HCT116 (cell line): Measurements from ENCODE around the gene SERPING1. TPM values are rescaled to one million over a fixed set of nuclear protein-coding genes. Genes with fewer than 3 reads are reported as not detected.

Experiments
- ATAC-seq: fragments of 200-7000 bp; cut with Tn5 transposase; 2 replicates; pipeline ENCODE4 v1.9.1; 2020; ENCODE audit warnings: mild to moderate bottlenecking, moderate library complexity
- BruUV-seq: library from RNA; stranded (reverse); fragments of 400-500 nt; replicated peaks from 2 replicates; lab custom pipeline; 2021; lab: Mats Ljungman, UMichigan
- CTCF ChIA-PET: fragments of 300-600 bp; sonication (Branson Sonifier 250); formaldehyde crosslinking; loops from one replicate; lab custom pipeline; 2021; ENCODE audit warnings: antibody characterized with exemption; lab: Charles Lee
- POLR2A ChIA-PET: fragments of 300-600, 350-600 bp; sonication (Branson Sonifier 250); formaldehyde crosslinking; loops from one replicate; lab custom pipeline; 2021; ENCODE audit warnings: antibody characterized with exemption; lab: Charles Lee
- RAD21 ChIA-PET, 2 experiments: fragments of 300-600 bp; sonication (Branson Sonifier 250); formaldehyde crosslinking; loops; one replicate each; lab custom pipeline; 2023; ENCODE audit warnings: low total read pairs in 2 of 2; ENCODE audit not compliant: uncharacterized antibody in 2 of 2, unreplicated experiment in 2 of 2, low non-redundant PET in 1 of 2; lab: Charles Lee
- DNase-seq: peaks from one replicate; pipeline ENCODE4 v3.0.0-alpha.2; 2010; ENCODE audit warnings: low read depth, low spot score
- H2AFZ ChIP-seq: fragments of 200-600 bp; shearing (Covaris generic), sonication (generic); 2 replicates; pipeline ENCODE4 v1.6.1; 2017; ENCODE audit warnings: low read depth, mixed run types, mixed read lengths, antibody characterized with exemption, low read length; ENCODE audit not compliant: poor library complexity, severe bottlenecking
- H3K27ac ChIP-seq: 2 replicates; pipeline ENCODE4 v1.5.1; 2012; ENCODE audit warnings: low read depth, low read length
- H3K27me3 ChIP-seq: fragments of 200-600 bp; sonication (generic); 2 replicates; pipeline ENCODE4 v1.6.1; 2016; ENCODE audit warnings: mixed run types, low read length, mixed read lengths; ENCODE audit not compliant: insufficient read depth
- H3K36me3 ChIP-seq, 2 experiments: fragments of 200-500 bp in 1 of 2; fragments of 200-600 bp in 1 of 2; sonication (Bioruptor generic) in 1 of 2; sonication (generic) in 1 of 2; 2 replicates each; pipeline versions ENCODE4 v1.5.1 to v1.6.1; 2014 to 2016; ENCODE audit warnings: low read length in 2 of 2, inconsistent platforms in 1 of 2, mixed read lengths in 1 of 2, mixed run types in 1 of 2; ENCODE audit not compliant: insufficient read depth in 2 of 2, control insufficient read depth in 1 of 2
- H3K4me1 ChIP-seq, 2 experiments: fragments of 200-600 bp in 1 of 2; sonication (generic) in 1 of 2; 2 replicates each; pipeline versions ENCODE4 v1.5.1 to v1.6.1; 2012 to 2017; ENCODE audit warnings: low read length in 2 of 2, inconsistent platforms in 1 of 2, mild to moderate bottlenecking in 1 of 2, mixed read lengths in 1 of 2, mixed run types in 1 of 2, moderate library complexity in 1 of 2; ENCODE audit not compliant: insufficient read depth in 2 of 2, control insufficient read depth in 1 of 2
- H3K4me2 ChIP-seq: fragments of 200-600 bp; sonication (generic); 2 replicates; pipeline ENCODE4 v1.6.1; 2017; ENCODE audit warnings: mixed run types, low read length, mixed read lengths
- H3K4me3 ChIP-seq, 2 experiments: fragments of 200-600 bp in 1 of 2; sonication (generic) in 1 of 2; replicated peaks in 1 of 2; 2 replicates each; pipeline ENCODE4 v1.5.1; 2011 to 2016; ENCODE audit warnings: low read length in 2 of 2, control low read depth in 1 of 2, low read depth in 1 of 2, mild to moderate bottlenecking in 1 of 2, mixed read lengths in 1 of 2, mixed run types in 1 of 2
- H3K79me2 ChIP-seq: fragments of 200-600 bp; sonication (generic); 2 replicates; pipeline ENCODE4 v1.6.1; 2017; ENCODE audit warnings: mild to moderate bottlenecking, mixed run types, low read length, moderate library complexity, mixed read lengths; ENCODE audit not compliant: insufficient read depth
- H3K9ac ChIP-seq: fragments of 200-600 bp; sonication (generic); 2 replicates; pipeline ENCODE4 v1.6.1; 2016; ENCODE audit warnings: low read length, mixed read lengths
- H3K9me2 ChIP-seq: fragments of 200-600 bp; sonication (generic), shearing (Covaris generic); 2 replicates; pipeline ENCODE4 v1.6.1; 2017; ENCODE audit warnings: mixed run types, mild to moderate bottlenecking, moderate library complexity; ENCODE audit not compliant: insufficient read depth
- H3K9me3 ChIP-seq, 2 experiments: fragments of 200-500 bp in 1 of 2; fragments of 200-600 bp in 1 of 2; sonication (Bioruptor generic) in 1 of 2; sonication (generic) in 1 of 2; 2 replicates each; pipeline ENCODE4 v1.6.1; 2014 to 2017; ENCODE audit warnings: low read length in 2 of 2, mixed read lengths in 2 of 2, inconsistent platforms in 1 of 2, low read depth in 1 of 2, mild to moderate bottlenecking in 1 of 2, mixed run types in 1 of 2, moderate library complexity in 1 of 2; ENCODE audit not compliant: control insufficient read depth in 1 of 2, insufficient read depth in 1 of 2
- H4K20me1 ChIP-seq: fragments of 200-600 bp; sonication (generic), shearing (Covaris generic); 2 replicates; pipeline ENCODE4 v1.6.1; 2017; ENCODE audit warnings: mixed run types, mild to moderate bottlenecking, moderate library complexity; ENCODE audit not compliant: insufficient read depth
- EGR1 ChIP-seq: IDR thresholded peaks from 2 replicates; pipeline ENCODE4 v1.6.1; 2012; ENCODE audit warnings: low read depth
- ELF1 ChIP-seq: IDR thresholded peaks from 2 replicates; pipeline ENCODE4 v1.6.1; 2012; ENCODE audit warnings: low read depth, borderline replicate concordance
- EZH2phosphoT487 ChIP-seq: fragments of 200-600 bp; IDR thresholded peaks from 2 replicates; pipeline ENCODE4 v1.6.1; 2018; ENCODE audit warnings: antibody characterized with exemption, borderline replicate concordance
- MAX ChIP-seq: IDR thresholded peaks from 2 replicates; pipeline ENCODE4 v1.6.1; 2012
- POLR2AphosphoS5 ChIP-seq: IDR thresholded peaks from 2 replicates; pipeline ENCODE4 v1.6.1; 2011; ENCODE audit warnings: mild to moderate bottlenecking, low read depth, low read length, moderate library complexity
- SIN3A ChIP-seq: IDR thresholded peaks from 2 replicates; pipeline ENCODE4 v1.6.1; 2012; ENCODE audit warnings: low read depth
- SP1 ChIP-seq: IDR thresholded peaks from 2 replicates; pipeline ENCODE4 v1.6.1; 2012; ENCODE audit warnings: low read depth
- SRF ChIP-seq: IDR thresholded peaks from 2 replicates; pipeline ENCODE4 v1.6.1; 2012; ENCODE audit warnings: low read depth
- TCF7L2 ChIP-seq: IDR thresholded peaks from 2 replicates; pipeline ENCODE4 v1.7.0; 2011; ENCODE audit warnings: borderline replicate concordance, inconsistent platforms; ENCODE audit not compliant: insufficient read depth, insufficient read length; ENCODE audit errors: extremely low read depth
- YY1 ChIP-seq: IDR thresholded peaks from 2 replicates; pipeline ENCODE4 v1.6.1; 2011; ENCODE audit warnings: low read length, low read depth, moderate library complexity, mild to moderate bottlenecking; ENCODE audit not compliant: insufficient replicate concordance; ENCODE audit errors: extremely low read depth
- intact Hi-C: fragments of 100-400 bp; cut with micrococcal nuclease; formaldehyde crosslinking; loops from 2 replicates; pipeline ENCODE4 v1.10.0; 2022
- total RNA-seq: library from RNA; stranded (reverse); gene quantifications from one replicate; pipeline ENCODE4 v1.2.1, GENCODE V29; 2021; ENCODE audit not compliant: unreplicated experiment
- TF ChIP-seq, protein P1 (sequence below), 3 experiments: fragments of 200-600 bp in 1 of 3; sonication (generic) in 1 of 3; IDR thresholded peaks in 2 of 3; conservative IDR thresholded peaks in 1 of 3; 2 replicates each; pipeline ENCODE4 v1.5.1; 2012 to 2017; ENCODE audit warnings: low read depth in 2 of 3, low read length in 2 of 3, antibody characterized with exemption in 1 of 3, borderline replicate concordance in 1 of 3, control low read depth in 1 of 3, mild to moderate bottlenecking in 1 of 3, mixed read lengths in 1 of 3, mixed run types in 1 of 3, moderate library complexity in 1 of 3; ENCODE audit not compliant: insufficient read depth in 1 of 3
- TF ChIP-seq, protein P2 (sequence below): IDR thresholded peaks from 2 replicates; pipeline ENCODE4 v1.6.1; 2012

Gene SERPING1
- total RNA-seq, 1 experiment from 2014 or later, result 3.4 TPM

DNA sequence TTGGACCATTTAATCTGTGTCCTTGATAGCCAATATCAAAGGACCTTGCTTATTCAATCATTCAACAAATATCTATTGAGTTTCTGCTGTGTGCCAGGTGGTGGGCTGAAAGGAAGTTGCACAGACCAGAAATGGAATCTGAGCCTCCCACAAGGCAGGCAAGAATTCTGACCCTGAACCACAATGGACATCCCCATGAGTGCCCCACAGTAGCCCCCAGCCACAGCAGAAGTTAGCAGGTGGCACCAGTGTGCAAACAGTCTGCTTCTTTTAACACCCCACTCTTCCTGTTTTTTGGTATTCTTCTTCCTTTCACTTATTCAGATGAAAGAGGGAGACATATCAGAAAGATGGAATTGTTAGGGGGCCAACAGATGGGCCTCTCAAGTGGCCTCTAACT is 12.2 kb upstream of the SERPING1 start:
- Histone ChIP-seq H4K20me1 (no peaks in the 10 kb centered on the region), H3K36me3 (no peaks in the 10 kb centered on the region), H3K9me2 (no peaks in the 10 kb centered on the region), H2AFZ (no peak overlapping the region), H3K79me2 (no peaks in the 10 kb centered on the region), H3K9ac (no peak overlapping the region), H3K27me3 (no peaks in the 10 kb centered on the region), H3K27ac (no peak overlapping the region), H3K9me3 (no peaks in the 10 kb centered on the region), H3K4me3 (no peak overlapping the region), H3K4me2 (no peak overlapping the region), H3K4me1 (no peaks in the 10 kb centered on the region)
- ChIA-PET RAD21 (no interaction called here), CTCF (no interaction called here), POLR2A (no interaction called here)
- DNase-seq, result no peak
- intact Hi-C loops, result no loop called here
- TF ChIP-seq POLR2AphosphoS5 (no peak), MAX (no peak), ELF1 (no peak), SIN3A (no peak), EGR1 (no peak), TCF7L2 (no peak), EZH2phosphoT487 (no peak), SRF (no peak), SP1 (no peak), YY1 (no peak)
- TF ChIP-seq, protein P1, sequence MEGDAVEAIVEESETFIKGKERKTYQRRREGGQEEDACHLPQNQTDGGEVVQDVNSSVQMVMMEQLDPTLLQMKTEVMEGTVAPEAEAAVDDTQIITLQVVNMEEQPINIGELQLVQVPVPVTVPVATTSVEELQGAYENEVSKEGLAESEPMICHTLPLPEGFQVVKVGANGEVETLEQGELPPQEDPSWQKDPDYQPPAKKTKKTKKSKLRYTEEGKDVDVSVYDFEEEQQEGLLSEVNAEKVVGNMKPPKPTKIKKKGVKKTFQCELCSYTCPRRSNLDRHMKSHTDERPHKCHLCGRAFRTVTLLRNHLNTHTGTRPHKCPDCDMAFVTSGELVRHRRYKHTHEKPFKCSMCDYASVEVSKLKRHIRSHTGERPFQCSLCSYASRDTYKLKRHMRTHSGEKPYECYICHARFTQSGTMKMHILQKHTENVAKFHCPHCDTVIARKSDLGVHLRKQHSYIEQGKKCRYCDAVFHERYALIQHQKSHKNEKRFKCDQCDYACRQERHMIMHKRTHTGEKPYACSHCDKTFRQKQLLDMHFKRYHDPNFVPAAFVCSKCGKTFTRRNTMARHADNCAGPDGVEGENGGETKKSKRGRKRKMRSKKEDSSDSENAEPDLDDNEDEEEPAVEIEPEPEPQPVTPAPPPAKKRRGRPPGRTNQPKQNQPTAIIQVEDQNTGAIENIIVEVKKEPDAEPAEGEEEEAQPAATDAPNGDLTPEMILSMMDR (IDR thresholded peaks at IDR 0.05 in 2 of 3, conservative IDR thresholded peaks at IDR 0.05 in 1 of 3; ENCODE audit: borderline replicate concordance in 1 of 3, insufficient read depth in 1 of 3, low read depth in 2 of 3, low read length in 2 of 3), result no peak
- TF ChIP-seq, protein P2, sequence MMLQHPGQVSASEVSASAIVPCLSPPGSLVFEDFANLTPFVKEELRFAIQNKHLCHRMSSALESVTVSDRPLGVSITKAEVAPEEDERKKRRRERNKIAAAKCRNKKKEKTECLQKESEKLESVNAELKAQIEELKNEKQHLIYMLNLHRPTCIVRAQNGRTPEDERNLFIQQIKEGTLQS, result no peak
- ATAC-seq, result no peak
- BruUV-seq, result no TSS peak
